GM12891 (cell line): ENCODE results near the gene C1QBP.
A peak's percentile ranks its signal among the peaks of the same experiment; 100 is the strongest.

Experiments
- DNase-seq: peaks from one replicate; pipeline ENCODE4 v3.0.0; 2011; ENCODE audit warnings: low spot score; ENCODE audit not compliant: insufficient read length
- FAIRE-seq: peaks from 2 replicates; lab custom pipeline; 2011; peaks lifted over from hg19 to GRCh38; lab: Jason Lieb, UNC
- PAX5 ChIP-seq: IDR thresholded peaks from 2 replicates; pipeline ENCODE4 v1.6.1; 2011; ENCODE audit warnings: low read length, moderate library complexity, mild to moderate bottlenecking; ENCODE audit not compliant: insufficient read depth, severe bottlenecking
- POLR2A ChIP-seq: IDR thresholded peaks from 2 replicates; pipeline ENCODE4 v1.6.1; 2011; ENCODE audit warnings: low read depth, low read length, control low read depth
- POLR2AphosphoS5 ChIP-seq: IDR thresholded peaks from 2 replicates; pipeline ENCODE4 v1.6.1; 2011; ENCODE audit warnings: low read depth, low read length, control low read depth
- POU2F2 ChIP-seq: IDR thresholded peaks from 2 replicates; pipeline ENCODE4 v1.6.1; 2011; ENCODE audit warnings: low read depth, mild to moderate bottlenecking, control low read depth, low read length, moderate library complexity
- SPI1 ChIP-seq: IDR thresholded peaks from 2 replicates; pipeline ENCODE4 v1.6.1; 2011; ENCODE audit warnings: low read depth, low read length, control low read depth
- TAF1 ChIP-seq: IDR thresholded peaks from 2 replicates; pipeline ENCODE4 v1.6.1; 2011; ENCODE audit warnings: low read depth, low read length, control low read depth

The C1QBP gene

DNA sequence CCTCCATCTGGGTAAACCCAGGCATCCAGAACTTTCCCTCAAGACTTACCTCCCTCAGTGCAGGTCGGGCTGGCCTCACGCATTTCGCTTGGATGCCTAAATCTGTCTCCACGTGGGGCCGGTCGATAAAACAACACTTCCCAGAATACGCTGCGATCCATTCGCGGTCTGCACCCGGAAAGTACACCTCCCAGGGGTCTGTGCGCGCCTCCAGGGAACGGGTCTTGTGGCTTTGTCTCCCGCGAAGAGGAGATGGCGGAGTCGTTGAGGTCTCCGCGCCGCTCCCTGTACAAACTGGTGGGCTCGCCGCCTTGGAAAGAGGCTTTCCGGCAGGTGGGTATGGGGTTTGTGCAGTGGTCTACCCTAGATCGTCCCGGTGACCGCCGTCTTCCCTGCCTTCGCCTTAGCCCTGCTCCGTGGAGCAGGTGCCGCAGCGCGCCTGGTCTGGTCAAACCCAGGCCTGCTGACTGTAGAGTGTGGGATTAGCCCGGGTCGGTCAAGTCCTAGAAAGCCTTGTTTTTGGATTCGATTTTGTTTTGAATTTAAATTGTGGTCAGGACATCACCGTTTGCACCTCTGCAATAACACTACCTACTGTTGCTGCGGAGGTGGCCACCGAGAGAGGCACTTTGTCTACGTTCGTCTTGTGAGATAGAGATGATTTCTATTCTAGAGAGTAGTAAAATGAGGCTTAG lies 18.8 kb downstream of the C1QBP start, which contains the start of gene RPAIN:
RPAIN (plus strand) TSS at position 224 of the 695 bp plus-strand sequence; CDS start at position 253, 29 bp downstream.
- peak; percentile 94 for TF ChIP-seq POLR2A
- peak; percentile 58; the same call in 1 of the 2 replicates for TF ChIP-seq POU2F2
- TF ChIP-seq SPI1 = no peak
- TF ChIP-seq PAX5 = no peak
- TF ChIP-seq POLR2AphosphoS5 = peak; percentile 87
- TF ChIP-seq TAF1 = peak; percentile 83
- DNase-seq = peak; percentile 71
- FAIRE-seq = no peak

- peak; percentile 98 for FAIRE-seq
- DNase-seq = peak; percentile 90
- TF ChIP-seq SPI1 (no peak), TAF1 (peak; percentile 93), POLR2A (peak; percentile 91), PAX5 (no peak), POU2F2 (peak; percentile 50), POLR2AphosphoS5 (peak; percentile 94)
Observed at GRCh38 chr17:5419356-5419958, 19.5 kb downstream of the C1QBP start, which contains the start of gene NUP88. Gene NUP88, minus strand, starts transcription at chr17:5419662. Its CDS starts 12 bp downstream, at chr17:5419650.

DNA sequence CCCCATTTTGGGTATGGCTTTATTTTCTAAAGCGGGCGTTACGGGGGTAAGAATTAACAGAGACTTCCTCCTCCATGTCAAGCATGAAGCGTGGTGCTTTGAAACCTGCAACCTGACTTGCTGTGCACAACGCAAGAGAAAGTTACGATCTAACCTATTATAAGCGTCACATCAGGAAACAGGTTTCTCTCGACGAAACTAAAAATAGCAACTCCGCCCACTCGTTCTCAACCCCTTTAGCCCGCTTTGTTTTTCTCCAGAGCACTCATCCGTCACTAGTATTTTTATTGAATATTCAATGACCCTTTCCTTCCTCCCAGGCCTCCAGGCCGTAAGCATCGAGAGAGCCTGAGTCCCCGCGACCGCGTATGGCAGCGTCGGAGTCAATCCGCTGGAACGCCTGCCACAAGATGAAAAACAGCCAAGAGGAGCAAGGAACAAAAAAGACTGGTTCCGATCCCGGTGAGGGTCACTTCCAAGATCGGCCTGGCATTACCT lies 20.0 kb downstream of the C1QBP start:
- FAIRE-seq (peak; percentile 94), DNase-seq (peak; percentile 38)
- no peak for TF ChIP-seq POLR2AphosphoS5
- peak; percentile 7 for TF ChIP-seq PAX5
- no peak; the same call in 1 of the 2 replicates for TF ChIP-seq TAF1
- TF ChIP-seq POLR2A = peak; percentile 45; the same call in 1 of the 2 replicates
- TF ChIP-seq SPI1 = peak; percentile 53

DNA sequence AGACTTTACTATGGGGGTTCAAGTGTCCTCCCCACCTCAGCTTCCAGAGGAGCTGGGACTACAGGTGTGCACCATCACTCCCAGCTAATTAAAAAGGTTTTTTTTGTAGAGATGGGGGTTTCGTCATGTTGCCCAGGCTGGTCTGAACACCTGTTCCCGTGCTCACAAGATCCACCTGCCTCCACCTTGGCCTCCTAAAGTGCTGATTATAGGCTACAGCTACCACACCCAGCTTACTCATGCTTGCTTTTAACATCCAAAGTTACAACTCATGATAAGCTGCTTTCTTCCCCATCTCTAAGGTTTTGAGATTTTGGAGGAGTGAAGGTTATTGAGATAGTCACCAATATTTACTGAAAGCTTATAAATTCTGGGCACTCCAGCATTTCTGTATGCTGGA lies 22.1 kb downstream of the C1QBP start:
- DNase-seq (no peak), FAIRE-seq (no peak)
- TF ChIP-seq PAX5 (no peak), TAF1 (no peak), POLR2A (no peak), POLR2AphosphoS5 (no peak), SPI1 (no peak), POU2F2 (no peak)

DNA sequence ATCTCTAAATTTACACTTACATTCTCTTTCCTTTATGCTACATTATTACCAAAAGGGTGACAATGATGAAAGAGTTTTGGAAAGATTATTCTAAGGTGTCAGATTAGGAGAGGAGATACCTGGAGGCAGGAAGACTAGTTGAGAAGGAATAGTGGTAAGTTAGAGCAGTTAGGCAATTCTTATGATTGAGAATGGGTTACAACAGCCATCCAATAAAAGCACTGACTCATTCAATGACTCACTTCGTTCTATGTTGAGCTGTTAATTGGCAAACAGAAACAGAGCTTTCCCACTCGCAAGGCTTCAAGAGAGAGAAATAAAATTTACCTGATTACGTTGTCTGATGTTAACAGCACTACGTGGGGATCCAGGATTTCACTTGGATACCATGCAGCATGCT lies 25.3 kb downstream of the C1QBP start:
- TF ChIP-seq PAX5 (no peak), SPI1 (no peak), POLR2A (no peak), POLR2AphosphoS5 (no peak), TAF1 (no peak), POU2F2 (no peak)
- FAIRE-seq (no peak), DNase-seq (no peak)

DNA sequence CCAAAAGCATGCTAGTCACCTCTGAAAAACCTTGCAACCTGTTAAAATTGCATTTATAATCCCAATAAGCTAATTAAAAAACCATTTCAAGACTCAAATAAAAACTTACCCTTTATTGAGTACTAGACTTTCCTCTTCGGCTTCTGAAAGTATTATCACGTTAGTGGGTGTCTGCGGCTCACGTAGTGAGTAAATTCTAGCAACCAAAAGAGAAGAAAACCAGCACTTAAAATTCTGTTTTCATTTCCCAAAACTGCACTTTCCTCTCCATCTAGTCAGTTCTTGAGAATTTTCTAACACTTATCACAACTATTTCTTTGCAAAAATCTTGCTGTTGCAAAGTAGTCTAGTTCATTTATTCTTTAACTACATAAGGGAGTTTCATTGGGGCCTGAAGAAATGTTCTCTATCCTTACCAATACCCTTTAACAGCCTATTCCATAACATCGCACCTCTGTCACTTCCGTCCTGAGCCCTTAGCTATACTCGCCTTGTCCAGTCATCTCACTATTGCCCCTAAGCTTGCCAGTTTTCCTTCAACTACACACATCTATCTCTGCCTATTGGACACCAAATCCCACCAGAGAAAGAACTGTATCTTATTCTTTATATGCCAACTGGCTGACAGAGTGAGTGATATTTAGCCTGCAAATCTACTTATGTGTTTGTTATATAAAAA lies 28.2 kb downstream of the C1QBP start:
- no peak for FAIRE-seq
- DNase-seq = no peak
- TF ChIP-seq PAX5 (no peak), POLR2AphosphoS5 (no peak)

- no peak for TF ChIP-seq SPI1
- no peak for TF ChIP-seq TAF1
- TF ChIP-seq PAX5 = no peak
- no peak for TF ChIP-seq POU2F2
- no peak for TF ChIP-seq POLR2A
- no peak for TF ChIP-seq POLR2AphosphoS5
- DNase-seq (no peak), FAIRE-seq (no peak)
Observed at GRCh38 chr17:5408186-5408585, 30.8 kb downstream of the C1QBP start.

DNA sequence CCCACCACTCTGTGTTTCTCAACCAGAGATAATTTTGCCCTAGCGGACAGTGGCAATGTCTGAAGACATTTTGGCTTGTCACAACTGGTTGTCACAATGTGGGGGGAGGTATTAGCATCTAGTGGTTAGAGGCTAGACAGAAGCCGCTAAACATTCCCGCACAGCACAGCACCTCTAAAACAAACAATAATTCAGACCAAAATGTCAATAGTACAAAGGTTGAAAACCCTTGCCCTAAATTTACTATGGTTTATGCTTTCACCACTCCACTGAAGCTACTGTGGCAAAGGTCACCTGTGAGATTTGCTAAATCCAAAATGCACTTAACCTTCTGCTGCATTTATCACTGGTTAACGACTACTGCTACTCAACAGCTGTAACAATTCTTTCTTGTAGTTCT lies 33.6 kb downstream of the C1QBP start:
- FAIRE-seq (no peak), DNase-seq (no peak)
- TF ChIP-seq POLR2A (no peak), POLR2AphosphoS5 (no peak), PAX5 (no peak), TAF1 (no peak), SPI1 (no peak), POU2F2 (no peak)

DNA sequence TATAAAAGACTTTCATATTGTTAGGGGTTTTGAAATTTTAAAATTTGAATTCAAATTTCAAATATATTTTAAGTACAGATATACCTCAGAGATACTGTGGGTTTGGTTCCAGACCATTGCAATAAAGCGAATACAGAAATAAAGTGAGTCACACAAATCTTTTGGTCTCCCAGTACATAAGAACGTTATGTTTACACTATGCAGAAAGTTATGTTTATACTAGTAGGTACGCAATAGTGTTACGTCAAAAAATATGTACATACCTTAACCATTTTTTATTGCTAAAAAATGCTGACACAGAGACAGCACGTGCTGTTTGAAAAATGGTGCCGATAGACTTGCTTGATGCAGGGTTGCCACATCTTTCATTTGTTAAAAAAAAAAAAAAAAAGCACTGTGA lies 39.2 kb downstream of the C1QBP start:
- no peak for FAIRE-seq
- TF ChIP-seq POLR2AphosphoS5 = no peak
- TF ChIP-seq PAX5 = no peak
- TF ChIP-seq POU2F2 = no peak
- no peak for DNase-seq

GRCh38 chr17:5396612-5397011 lies 42.3 kb downstream of the C1QBP start:
- TF ChIP-seq POLR2A = no peak
- no peak for TF ChIP-seq PAX5
- no peak for TF ChIP-seq POLR2AphosphoS5
- no peak for TF ChIP-seq POU2F2
- no peak for TF ChIP-seq TAF1
- TF ChIP-seq SPI1 = no peak
- DNase-seq (no peak), FAIRE-seq (no peak)
